Keratinocyte (primary cell): Measurements from ENCODE around the gene METTL22. TPM values are rescaled to one million over a fixed set of nuclear protein-coding genes. Genes with fewer than 3 reads are reported as not detected.
A peak's percentile ranks its signal among the peaks of the same experiment; 100 is the strongest.

Source experiments
- DNase-seq: peaks from one replicate; pipeline ENCODE4 v3.0.0-alpha.2; 2011; ENCODE audit warnings: low read depth, missing footprints, low spot score
- FAIRE-seq: peaks from 2 replicates; lab custom pipeline; 2011; peaks lifted over from hg19 to GRCh38; lab: Jason Lieb, UNC
- H2AFZ ChIP-seq: 2 replicates; pipeline ENCODE4 v1.6.0; 2012; ENCODE audit warnings: low read length, control low read depth, inconsistent platforms; ENCODE audit not compliant: control insufficient read depth
- H3K27ac ChIP-seq: 2 replicates; pipeline ENCODE4 v1.5.1; 2011; ENCODE audit warnings: low read length; ENCODE audit not compliant: control insufficient read depth, insufficient read depth
- H3K27me3 ChIP-seq: 3 replicates; pipeline ENCODE4 v1.6.0; 2011; ENCODE audit warnings: low read length; ENCODE audit not compliant: control insufficient read depth, insufficient read depth; ENCODE audit errors: extremely low read depth
- H3K36me3 ChIP-seq, 2 experiments: 2 replicates in 1 of 2; 3 replicates in 1 of 2; pipeline ENCODE4 v1.5.1; 2011; ENCODE audit warnings: low read length in 2 of 2, mild to moderate bottlenecking in 1 of 2; ENCODE audit not compliant: control insufficient read depth in 2 of 2, insufficient read depth in 2 of 2; ENCODE audit errors: extremely low read depth in 1 of 2
- H3K4me1 ChIP-seq: 3 replicates; pipeline ENCODE4 v1.5.1; 2011; ENCODE audit warnings: low read length; ENCODE audit not compliant: control insufficient read depth, insufficient read depth; ENCODE audit errors: extremely low read depth
- H3K4me2 ChIP-seq: 3 replicates; pipeline ENCODE4 v1.6.0; 2011; ENCODE audit warnings: low read depth, low read length; ENCODE audit not compliant: control insufficient read depth, insufficient read depth; ENCODE audit errors: extremely low read depth
- H3K4me3 ChIP-seq, 3 experiments: fragments of 200-600 bp in 1 of 3; sonication (generic) in 1 of 3; 2 replicates in 2 of 3; 3 replicates in 1 of 3; pipeline ENCODE4 v1.5.1; 2011 to 2016; ENCODE audit warnings: low read length in 3 of 3, mild to moderate bottlenecking in 3 of 3, control low read depth in 2 of 3, inconsistent platforms in 1 of 3, low read depth in 1 of 3, mixed read lengths in 1 of 3, mixed run types in 1 of 3, moderate library complexity in 1 of 3; ENCODE audit not compliant: control insufficient read depth in 2 of 3, insufficient read depth in 2 of 3; ENCODE audit errors: extremely low read depth in 1 of 3
- H3K79me2 ChIP-seq: 2 replicates; pipeline ENCODE4 v1.6.0; 2012; ENCODE audit warnings: low read length; ENCODE audit not compliant: control insufficient read depth, insufficient read depth
- H3K9ac ChIP-seq: 3 replicates; pipeline ENCODE4 v1.6.0; 2011; ENCODE audit warnings: low read length; ENCODE audit not compliant: control insufficient read depth, insufficient read depth; ENCODE audit errors: extremely low read depth
- H3K9me1 ChIP-seq: 3 replicates; pipeline ENCODE4 v1.6.0; 2011; ENCODE audit warnings: low read length; ENCODE audit not compliant: control insufficient read depth, insufficient read depth; ENCODE audit errors: extremely low read depth
- H3K9me3 ChIP-seq: 2 replicates; pipeline ENCODE4 v1.5.1; 2012; ENCODE audit warnings: low read depth, low read length; ENCODE audit not compliant: control insufficient read depth
- H4K20me1 ChIP-seq: 3 replicates; pipeline ENCODE4 v1.6.0; 2011; ENCODE audit warnings: low read length; ENCODE audit not compliant: control insufficient read depth, insufficient read depth; ENCODE audit errors: extremely low read depth
- EZH2 ChIP-seq: IDR thresholded peaks from one replicate; pipeline ENCODE4 v1.6.1; 2012; ENCODE audit warnings: inconsistent platforms, mild to moderate bottlenecking, low read length, moderate library complexity
- dilution Hi-C: fragments of 300-500 bp; cut with MboI; formaldehyde crosslinking; loops from one replicate; pipeline ENCODE4 v1.7.0; 2020; ENCODE audit warnings: low sequenced_read_pairs; ENCODE audit not compliant: extremely low pct_ligation_motif_present
- polyA plus RNA-seq, 5 experiments: library from polyadenylated mRNA; depleted of rRNA in 3 of 5; stranded (reverse) in 3 of 5; stranded (forward) in 1 of 5; unstranded in 1 of 5; fragments of >200 nt; gene quantifications; 1 replicate in 1 of 5; 2 replicates in 3 of 5; 3 replicates in 1 of 5; pipeline versions ENCODE4 v1.2.1 to v1.2.3, GENCODE V29; 2011 to 2012; ENCODE audit warnings: missing spikeins in 2 of 5, low read depth in 1 of 5, low replicate concordance in 1 of 5
- TF ChIP-seq, protein P1 (sequence below), 3 experiments: IDR thresholded peaks in 1 of 3; conservative IDR thresholded peaks in 1 of 3; optimal IDR thresholded peaks in 1 of 3; 2 replicates in 2 of 3; 3 replicates in 1 of 3; pipeline versions ENCODE3 to v1.5.1; 2011; ENCODE audit warnings: low read length in 3 of 3, mild to moderate bottlenecking in 3 of 3, moderate library complexity in 2 of 3, control low read depth in 1 of 3, inconsistent platforms in 1 of 3; ENCODE audit not compliant: insufficient read depth in 2 of 3; ENCODE audit errors: extremely low read depth in 1 of 3

METTL22 gene
- polyA plus RNA-seq, 1 donor (not counting 4 experiments of a cell fraction or from before 2014, with no cell fraction given), result 31.1 TPM

DNA sequence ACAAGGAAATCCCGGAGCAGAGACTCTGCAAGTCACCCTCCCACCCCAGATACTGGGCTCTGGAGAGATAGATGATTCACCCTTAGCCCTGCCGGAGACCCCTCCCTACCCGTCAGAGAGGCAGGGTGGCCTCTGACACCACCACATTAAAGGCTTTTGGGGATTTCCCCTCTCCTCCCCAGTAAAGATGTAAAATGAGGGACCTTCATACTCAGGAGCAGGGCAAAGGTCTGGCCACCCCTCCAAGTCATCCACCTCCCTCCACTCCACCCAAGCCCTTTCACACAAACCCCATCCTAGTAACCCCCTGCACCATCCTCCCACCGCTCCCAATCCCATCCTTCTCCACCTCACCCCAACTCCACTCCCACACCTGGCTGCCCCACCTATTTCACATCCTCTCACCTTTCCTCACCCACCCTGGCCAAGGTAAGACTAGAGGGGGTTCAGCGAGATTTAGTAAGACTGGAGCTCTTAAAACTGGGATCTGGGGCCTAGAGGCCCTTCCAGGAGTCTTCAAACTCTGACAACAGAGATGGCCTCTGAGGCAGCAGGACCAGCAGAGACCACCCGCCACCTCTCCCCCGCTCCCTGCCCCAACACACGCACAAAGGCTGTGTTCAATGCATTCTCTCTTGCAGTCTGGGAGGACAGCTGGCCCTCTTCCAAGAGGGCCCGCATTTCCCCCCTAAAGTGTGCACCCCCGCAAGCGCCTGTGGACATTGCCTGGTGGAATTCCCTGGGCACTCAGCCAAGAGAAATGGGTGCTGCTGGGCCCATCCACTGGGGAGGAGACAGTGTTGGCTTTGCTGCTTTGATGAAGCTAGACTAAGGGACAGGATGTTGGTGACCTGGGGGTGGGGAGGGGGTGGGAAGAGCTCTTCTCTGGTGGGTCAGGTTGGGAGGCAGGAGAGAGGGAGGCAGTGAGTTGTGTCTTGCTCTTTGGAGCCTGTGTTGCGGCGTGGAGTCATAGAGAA lies 54.0 kb downstream of the METTL22 start:
- Histone ChIP-seq H3K9ac (peak overlapping the region; percentile 70), H4K20me1 (no peaks in the 10 kb centered on the region), H3K9me3 (no peaks in the 10 kb centered on the region), H3K36me3 (no peaks in the 10 kb centered on the region), H3K9me1 (peaks cover 2% of the 10 kb centered on the region), H3K27me3 (no peaks in the 10 kb centered on the region), H3K27ac (no peak overlapping the region), H2AFZ (no peak overlapping the region), H3K4me1 (peaks cover 48% of the 10 kb centered on the region), H3K4me3 (peak overlapping the region; percentile 73 to 81 (median 79)), H3K4me2 (peak overlapping the region; percentile 88), H3K79me2 (no peaks in the 10 kb centered on the region)
- dilution Hi-C loops, result no loop called here
- FAIRE-seq (no peak), DNase-seq (no peak)
- TF ChIP-seq, protein P1, sequence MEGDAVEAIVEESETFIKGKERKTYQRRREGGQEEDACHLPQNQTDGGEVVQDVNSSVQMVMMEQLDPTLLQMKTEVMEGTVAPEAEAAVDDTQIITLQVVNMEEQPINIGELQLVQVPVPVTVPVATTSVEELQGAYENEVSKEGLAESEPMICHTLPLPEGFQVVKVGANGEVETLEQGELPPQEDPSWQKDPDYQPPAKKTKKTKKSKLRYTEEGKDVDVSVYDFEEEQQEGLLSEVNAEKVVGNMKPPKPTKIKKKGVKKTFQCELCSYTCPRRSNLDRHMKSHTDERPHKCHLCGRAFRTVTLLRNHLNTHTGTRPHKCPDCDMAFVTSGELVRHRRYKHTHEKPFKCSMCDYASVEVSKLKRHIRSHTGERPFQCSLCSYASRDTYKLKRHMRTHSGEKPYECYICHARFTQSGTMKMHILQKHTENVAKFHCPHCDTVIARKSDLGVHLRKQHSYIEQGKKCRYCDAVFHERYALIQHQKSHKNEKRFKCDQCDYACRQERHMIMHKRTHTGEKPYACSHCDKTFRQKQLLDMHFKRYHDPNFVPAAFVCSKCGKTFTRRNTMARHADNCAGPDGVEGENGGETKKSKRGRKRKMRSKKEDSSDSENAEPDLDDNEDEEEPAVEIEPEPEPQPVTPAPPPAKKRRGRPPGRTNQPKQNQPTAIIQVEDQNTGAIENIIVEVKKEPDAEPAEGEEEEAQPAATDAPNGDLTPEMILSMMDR (optimal IDR thresholded peaks at IDR 0.05 in 1 of 3, IDR thresholded peaks at IDR 0.05 in 1 of 3, conservative IDR thresholded peaks at IDR 0.05 in 1 of 3; ENCODE audit: extremely low read depth in 1 of 3, insufficient read depth in 2 of 3, low read length in 3 of 3), result no peak
- TF ChIP-seq EZH2, result no peak

DNA sequence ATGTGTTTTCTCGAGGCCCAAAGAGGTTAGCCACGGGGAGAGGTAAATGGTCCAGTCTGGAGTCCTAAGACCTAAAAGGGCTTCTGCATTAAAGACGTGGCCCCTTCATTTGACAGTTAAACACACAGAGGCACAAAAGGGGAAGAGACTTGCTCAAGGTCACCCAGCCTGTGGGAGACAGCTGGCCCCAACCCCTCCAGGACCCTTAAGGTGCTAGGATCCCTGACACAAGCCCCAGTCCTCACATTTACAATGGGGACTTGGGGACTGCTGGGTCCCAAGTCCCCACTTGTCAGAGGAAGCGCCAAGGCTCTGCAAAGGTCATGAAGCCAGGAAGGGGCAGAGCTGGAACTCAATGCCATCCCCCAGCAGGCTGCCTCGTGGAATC lies 54.7 kb downstream of the METTL22 start:
- H3K9ac ChIP-seq, result no peak overlapping the region
- no peak for DNase-seq
- H4K20me1 ChIP-seq, result no peaks in the 10 kb centered on the region
- no peak overlapping the region for H2AFZ ChIP-seq
- H3K4me2 ChIP-seq, result no peak overlapping the region
- FAIRE-seq, result no peak
- peaks cover 2% of the 10 kb centered on the region for H3K9me1 ChIP-seq
- H3K79me2 ChIP-seq, result no peaks in the 10 kb centered on the region
- no peaks in the 10 kb centered on the region for H3K9me3 ChIP-seq
- no peaks in the 10 kb centered on the region for H3K36me3 ChIP-seq
- TF ChIP-seq, protein P1 (optimal IDR thresholded peaks at IDR 0.05 in 1 of 3, IDR thresholded peaks at IDR 0.05 in 1 of 3, conservative IDR thresholded peaks at IDR 0.05 in 1 of 3; ENCODE audit: extremely low read depth in 1 of 3, insufficient read depth in 2 of 3, low read length in 3 of 3), result no peak
- TF ChIP-seq EZH2, result no peak
- H3K27ac ChIP-seq, result no peak overlapping the region
- H3K4me1 ChIP-seq, result peaks cover 48% of the 10 kb centered on the region
- no peaks in the 10 kb centered on the region for H3K27me3 ChIP-seq
- H3K4me3 ChIP-seq, result no peak overlapping the region
- dilution Hi-C loops, result no loop called here
